ENCODE data around the gene STARD7.
A peak's percentile ranks its signal among the peaks of the same experiment; 100 is the strongest.

STARD7 gene

GRCh38 chr2:96197546-96198255 lies 10.9 kb downstream of the STARD7 start:
- no peak for DNase-seq

DNA sequence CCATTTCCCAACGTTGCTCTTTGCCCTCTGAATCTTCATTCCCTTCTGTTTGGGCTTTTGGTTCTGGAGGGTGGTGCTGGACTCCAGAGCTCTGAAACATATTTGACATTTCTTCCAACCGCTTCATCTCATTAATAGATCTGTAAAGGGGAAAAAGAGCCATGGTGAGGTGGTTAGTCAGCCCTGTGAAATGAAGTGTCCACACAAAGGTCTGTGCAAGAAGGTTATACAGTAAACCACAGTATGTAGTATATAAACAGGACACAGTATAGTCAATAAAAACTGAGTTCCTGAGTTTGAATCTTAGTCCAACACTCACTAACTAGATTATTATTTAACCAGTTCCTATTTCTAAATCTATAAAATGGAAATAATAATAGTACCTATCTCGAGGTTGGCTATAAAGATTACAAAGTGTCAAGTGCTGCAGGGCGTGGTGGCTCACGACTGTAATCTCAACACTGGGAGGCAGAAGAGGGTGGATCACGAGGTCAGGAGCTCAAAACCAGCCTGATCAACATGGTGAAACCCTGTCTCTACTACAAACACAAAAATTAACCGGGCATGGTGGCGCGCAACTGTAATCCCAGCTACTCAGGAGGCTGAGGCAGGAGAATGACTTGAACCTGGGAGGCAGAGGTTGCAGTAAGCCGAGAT lies 13.1 kb downstream of the STARD7 start:
- no peak for DNase-seq

GRCh38 chr2:96191937-96192670 lies 16.5 kb downstream of the STARD7 start:
- DNase-seq, result no peak

DNA sequence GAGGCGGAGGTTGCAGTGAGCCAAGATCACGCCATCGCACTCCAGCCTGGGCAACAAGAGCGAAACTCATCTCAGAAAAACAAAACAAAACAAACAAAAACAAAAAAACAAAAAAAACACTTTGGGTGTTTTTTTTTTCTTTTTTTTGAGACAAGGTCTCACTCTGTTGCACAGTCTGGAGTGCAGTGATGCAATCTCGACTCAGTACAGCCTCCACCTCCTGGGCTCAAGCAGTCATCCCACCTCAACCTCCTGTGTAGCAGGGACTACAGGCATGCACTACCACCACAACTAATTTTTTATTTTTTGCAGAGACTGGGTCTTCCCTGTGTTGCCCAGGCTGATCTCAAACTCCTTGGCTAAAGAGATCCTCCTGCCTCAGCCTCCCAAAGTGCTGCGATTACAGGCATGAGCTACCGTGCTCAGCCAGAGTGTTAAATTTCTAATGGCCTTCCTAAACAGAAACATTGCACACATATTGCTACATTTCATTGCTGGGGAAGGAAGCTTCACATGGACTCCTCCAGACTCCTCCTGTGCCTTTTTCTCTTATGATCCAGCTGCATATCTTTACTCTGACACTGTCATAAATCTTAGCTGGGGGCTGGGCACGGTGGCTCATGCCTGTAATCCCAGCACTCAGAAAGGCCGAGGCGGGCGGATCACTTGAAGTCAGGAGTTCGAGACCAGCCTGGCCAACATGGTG lies 19.7 kb downstream of the STARD7 start:
- DNase-seq, result no peak

GRCh38 chr2:96186562-96186961 lies 22.1 kb downstream of the STARD7 start:
- no peak for DNase-seq

GRCh38 chr2:96185516-96185915 lies 23.1 kb downstream of the STARD7 start:
- no peak for DNase-seq

DNA sequence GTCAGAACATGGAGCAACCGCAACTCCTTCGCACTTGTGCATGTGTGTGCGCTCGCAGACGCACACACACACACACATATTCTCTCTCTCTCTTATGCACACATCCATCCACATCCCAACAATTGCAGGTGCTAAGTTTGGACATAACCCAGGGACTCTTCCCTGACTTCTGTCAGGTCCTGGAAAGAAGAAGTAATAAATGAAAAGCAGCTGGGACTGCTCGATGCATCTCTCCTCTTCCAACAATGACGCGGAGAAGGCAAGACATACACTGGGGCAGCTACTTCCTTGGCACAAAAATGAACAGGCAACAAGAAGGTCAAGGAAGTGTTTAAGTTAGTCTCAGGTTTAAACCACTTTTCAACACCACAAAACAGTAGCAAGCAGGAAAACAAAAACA lies 23.6 kb downstream of the STARD7 start:
- DNase-seq, result no peak

DNA sequence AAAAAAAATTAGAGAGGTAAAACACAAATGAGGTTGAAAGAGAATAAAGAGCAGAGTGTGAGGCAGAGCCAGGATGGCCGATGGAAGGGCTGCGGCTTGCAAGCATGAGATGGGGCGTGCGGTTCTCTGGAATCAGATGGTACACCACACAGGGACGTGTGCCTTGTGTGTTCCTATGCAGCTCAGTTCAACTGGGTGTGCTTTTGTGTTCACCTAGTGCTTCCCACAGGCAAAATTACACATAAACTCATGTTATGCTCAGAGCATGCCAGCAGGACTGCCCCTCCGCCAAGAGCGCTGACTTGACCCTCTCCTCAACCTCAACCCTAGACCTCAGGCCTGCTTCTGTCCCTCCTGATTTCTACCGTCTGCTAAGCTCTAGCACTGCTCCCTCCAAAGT lies 24.4 kb downstream of the STARD7 start:
- DNase-seq, result no peak

GRCh38 chr2:96181529-96181928 lies 27.1 kb downstream of the STARD7 start:
- no peak for DNase-seq

DNA sequence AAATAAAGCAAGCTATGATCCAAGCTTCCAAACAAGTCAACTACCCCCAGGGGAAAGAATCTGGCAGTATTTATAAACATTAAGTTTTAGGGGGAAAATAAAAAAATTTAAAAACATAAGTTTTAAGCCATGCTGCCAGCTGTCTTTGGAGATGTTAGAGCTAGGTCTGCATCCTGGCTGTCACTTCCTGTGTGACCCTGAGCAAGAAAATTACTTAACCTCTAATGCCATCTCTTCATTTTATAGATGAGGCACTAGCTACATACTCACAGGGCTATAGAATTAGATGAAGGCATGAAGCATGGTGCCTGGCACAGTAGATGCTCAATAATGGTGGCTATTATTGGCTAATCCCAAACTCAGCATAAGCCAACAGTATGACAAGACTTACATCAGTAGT lies 28.1 kb downstream of the STARD7 start:
- no peak for DNase-seq

DNA sequence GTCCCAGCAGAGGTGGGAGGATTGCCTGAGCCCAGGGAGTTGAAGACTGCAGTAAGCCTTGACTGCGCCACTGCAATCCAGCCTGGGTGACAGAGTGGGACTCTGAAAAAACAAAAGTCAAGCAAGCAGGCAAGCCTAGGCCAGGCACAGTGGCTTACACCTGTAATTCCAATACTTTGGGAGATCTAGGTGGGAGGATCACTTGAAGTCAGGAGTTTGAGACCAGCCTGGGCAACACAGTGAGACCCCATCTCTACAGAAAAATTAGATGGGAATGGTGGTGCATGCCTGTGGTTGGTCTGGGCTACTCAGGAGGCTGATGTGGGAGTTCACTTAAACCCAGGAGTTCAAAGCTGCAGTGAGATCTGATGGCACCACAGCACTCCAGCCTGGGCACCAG lies 28.6 kb downstream of the STARD7 start:
- DNase-seq, result no peak

DNA sequence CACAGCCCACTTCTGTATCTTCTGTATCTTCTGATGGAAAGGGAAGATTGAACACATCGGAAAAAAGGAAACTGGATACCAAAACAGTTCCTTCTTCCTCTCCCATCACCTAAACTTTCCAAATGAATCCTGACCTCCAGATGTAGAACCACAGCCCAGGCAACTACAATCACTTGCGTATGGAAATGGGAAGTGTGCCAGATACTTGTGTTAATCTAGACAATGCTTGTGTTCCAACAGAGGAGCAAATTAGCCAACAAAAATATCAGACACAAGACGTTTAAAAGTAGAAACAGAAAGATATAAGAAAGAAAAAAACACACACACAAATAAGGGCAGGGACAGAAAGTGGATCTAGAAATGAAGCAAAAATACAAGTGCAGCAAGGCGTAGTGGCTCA lies 32.0 kb downstream of the STARD7 start:
- no peak for DNase-seq

DNA sequence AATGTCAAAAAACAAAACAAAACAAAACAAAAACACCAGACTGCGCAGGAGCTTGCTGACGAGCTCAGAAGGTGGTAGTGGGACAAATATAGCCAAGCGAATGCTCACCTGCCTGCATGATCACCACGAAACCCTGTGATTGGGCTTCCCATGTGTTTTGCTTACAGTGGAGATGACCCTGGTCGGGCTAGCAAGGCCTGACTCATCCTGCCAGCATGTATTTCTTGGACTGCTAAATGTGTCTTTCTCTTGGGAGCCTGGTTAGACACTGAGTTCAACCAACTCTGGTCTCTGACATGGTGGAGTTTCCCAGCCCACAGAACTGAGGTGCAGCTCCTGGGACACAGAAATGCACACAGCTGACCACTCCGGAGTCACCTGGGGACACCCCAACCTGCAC lies 32.7 kb downstream of the STARD7 start:
- no peak for DNase-seq

GRCh38 chr2:96174251-96175144 lies 34.1 kb downstream of the STARD7 start:
- DNase-seq, result peak; percentile 86 to 91 (median 90)

DNA sequence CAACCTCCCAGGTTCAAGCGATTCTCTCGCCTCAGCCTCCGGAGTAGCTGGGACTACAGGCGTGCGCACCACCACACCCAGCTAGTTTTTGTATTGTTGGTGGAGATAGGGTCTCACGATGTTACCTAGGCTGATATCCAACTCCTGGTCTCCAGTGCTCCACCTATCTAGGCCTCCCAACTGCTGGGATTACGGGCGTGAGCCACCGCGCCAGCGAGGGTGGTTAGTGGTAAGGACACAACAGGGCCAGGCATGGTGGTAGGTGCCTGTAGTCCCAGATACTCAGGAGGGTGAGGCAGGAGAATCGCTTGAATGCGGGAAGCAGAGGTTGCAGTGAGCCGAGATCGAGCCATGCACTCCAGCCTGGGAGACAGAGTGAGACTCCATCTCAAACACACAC lies 36.8 kb downstream of the STARD7 start:
- no peak for DNase-seq

- peak; percentile 41 to 67 (median 63) for DNase-seq
These were observed 38.0 kb downstream of the STARD7 start for GRCh38 chr2:96170626-96171025.

DNA sequence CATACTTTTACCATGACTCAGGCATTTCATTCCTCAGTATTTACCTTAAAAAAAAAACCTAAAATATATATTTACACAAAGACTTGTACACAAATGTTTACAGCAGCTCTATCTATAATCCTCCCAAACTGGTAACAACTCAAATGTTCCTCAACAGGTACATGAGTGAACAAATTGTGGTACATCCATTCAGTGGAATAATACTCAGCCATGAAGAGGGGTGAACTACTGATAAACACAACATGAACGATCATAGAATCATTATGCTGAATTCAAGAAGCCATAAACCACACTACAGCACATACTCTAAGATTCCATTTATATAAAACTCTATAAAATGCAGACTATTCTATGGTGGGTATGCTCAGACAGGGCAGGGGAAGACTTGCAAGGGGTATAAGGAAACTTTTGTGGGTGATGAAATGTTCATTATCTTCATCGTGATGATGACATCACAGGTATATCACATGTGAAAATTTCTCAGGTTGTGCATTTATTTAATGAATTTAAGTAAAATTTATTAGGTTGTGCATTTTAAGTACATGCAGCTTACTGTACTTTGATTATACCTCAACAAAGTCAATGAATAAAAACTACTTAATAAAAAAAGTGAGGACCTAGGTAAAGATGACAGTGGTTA lies 38.6 kb downstream of the STARD7 start:
- no peak for DNase-seq

DNA sequence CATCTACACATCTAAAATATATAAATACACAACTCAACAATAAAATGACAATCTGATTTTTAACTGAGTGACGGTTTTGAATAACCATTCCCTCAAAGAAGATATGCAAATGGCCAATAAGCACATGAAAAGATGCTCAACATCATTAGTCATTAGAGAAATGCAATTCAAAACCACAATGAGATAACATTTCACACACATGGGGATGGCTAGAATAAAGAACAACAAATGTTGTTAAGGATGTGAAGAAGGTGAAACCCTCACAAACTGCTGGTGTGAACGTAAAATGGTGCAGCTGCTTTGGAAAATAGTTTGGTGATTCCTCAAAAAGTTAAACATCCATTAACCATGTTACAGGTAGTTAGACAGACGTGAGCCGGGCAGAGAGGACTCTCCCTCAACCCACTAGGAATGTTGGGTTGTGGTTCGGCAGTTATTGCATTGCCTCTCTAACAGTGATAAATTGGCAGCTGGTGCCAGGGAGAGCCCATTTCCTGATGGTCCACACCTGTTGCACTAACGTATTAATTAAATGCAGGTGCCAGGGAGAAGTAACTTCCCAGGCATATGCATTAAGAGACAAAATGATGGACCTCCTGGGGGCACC lies 41.1 kb downstream of the STARD7 start:
- DNase-seq, result no peak

DNA sequence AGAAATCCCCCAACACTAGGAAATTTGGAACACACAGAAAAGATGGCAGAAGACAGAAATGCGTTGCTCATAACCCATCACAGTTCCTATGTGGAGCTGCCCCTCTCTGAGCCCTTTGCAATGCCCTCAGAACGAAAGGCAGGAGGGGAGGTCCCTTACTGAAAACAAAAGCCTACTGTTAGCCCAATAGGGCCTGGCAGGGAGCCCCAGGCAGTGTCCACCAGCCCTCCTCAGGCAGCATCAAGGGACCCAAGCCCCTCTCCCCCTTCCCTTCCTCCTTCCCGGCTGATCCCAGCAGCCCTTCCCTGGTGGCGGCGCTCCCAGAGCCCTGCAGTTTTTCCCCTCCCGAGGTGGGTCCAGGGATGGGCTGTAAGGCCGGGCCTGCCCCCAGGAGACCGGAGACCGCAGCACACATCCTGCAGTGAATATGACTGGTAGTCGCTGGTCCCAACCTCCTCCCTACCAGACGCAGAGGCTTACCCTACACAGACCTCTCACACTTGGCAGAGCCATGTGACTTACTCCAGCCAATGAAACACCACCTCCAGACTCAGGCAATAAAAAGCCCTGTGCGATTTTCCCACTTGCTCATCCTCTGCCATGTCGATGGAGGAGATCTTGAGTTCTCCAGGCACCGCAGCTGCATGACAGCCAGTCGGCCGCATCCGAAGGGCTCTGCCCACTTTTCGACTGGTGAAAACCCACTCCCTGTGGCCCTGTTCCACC lies 44.0 kb downstream of the STARD7 start:
- DNase-seq, result no peak

GRCh38 chr2:96163768-96164429 lies 44.7 kb downstream of the STARD7 start:
- no peak for DNase-seq
